ENCODE results near the gene DNAJC11.

The DNAJC11 gene

GRCh38 chr1:6631058-6631457 lies 70.6 kb downstream of the DNAJC11 start:
- Histone ChIP-seq H3K27me3 (ENCODE audit: insufficient read depth, low read length, poor library complexity) (no peaks in the 10 kb centered on the region), H3K27ac (ENCODE audit: low read length) (no peak overlapping the region), H3K4me1 (ENCODE audit: insufficient read depth, low read length) (peaks cover 16% of the 10 kb centered on the region), H3K36me3 (ENCODE audit: insufficient read depth, low read length) (peaks cover 88% of the 10 kb centered on the region), H3K4me3 (ENCODE audit: low read depth in 1 of 2, low read length in 2 of 2) (no peak overlapping the region), H3K9me3 (ENCODE audit: insufficient read depth, low read length, severe bottlenecking) (no peaks in the 10 kb centered on the region), H4K20me1 (ENCODE audit: insufficient read depth, low read length) (peaks cover 47% of the 10 kb centered on the region), H3K4me2 (ENCODE audit: insufficient read depth, low read length) (no peak overlapping the region), H3K79me2 (ENCODE audit: insufficient read depth, low read length) (peaks cover 34% of the 10 kb centered on the region), H2AFZ (ENCODE audit: low read depth, low read length) (no peak overlapping the region), H3K9ac (ENCODE audit: low read depth, low read length) (no peak overlapping the region)
- ATAC-seq (ENCODE audit: insufficient read depth, low read depth) (no peak), DNase-seq (no peak)
- TF ChIP-seq CTCF (IDR thresholded peaks at IDR 0.05; ENCODE audit: borderline replicate concordance, extremely low read depth, low read length, poor library complexity, severe bottlenecking), result no peak
- TF ChIP-seq EZH2 (IDR thresholded peaks at IDR 0.05; ENCODE audit: borderline replicate concordance, low read depth, low read length, severe bottlenecking), result no peak

DNA sequence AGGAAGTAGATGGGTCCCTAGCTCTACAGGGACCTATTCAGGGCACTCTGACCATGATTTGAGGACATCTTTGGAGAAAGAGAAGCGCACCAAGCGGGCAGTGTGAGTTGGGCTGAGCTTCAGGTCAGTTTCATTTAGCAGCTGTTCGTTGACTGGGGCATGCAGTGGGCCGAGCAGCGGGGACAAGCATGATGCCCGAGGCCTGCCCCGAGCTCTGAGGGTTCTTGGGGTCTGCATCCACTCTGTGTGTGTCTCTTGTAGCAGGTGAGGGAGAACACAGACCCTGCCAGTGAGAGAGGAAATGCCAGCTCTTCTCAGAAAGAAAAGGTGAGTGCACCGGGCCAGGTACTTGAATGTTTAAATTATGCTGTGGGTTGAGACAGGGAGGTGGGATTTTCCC lies 71.6 kb downstream of the DNAJC11 start:
- Histone ChIP-seq H4K20me1 (ENCODE audit: insufficient read depth, low read length) (peaks cover 51% of the 10 kb centered on the region), H3K4me2 (ENCODE audit: insufficient read depth, low read length) (no peak overlapping the region), H3K9me3 (ENCODE audit: insufficient read depth, low read length, severe bottlenecking) (no peaks in the 10 kb centered on the region), H3K9ac (ENCODE audit: low read depth, low read length) (no peak overlapping the region), H3K27ac (ENCODE audit: low read length) (no peak overlapping the region), H2AFZ (ENCODE audit: low read depth, low read length) (no peak overlapping the region), H3K4me3 (ENCODE audit: low read depth in 1 of 2, low read length in 2 of 2) (no peak overlapping the region), H3K36me3 (ENCODE audit: insufficient read depth, low read length) (peaks cover 78% of the 10 kb centered on the region), H3K79me2 (ENCODE audit: insufficient read depth, low read length) (peaks cover 44% of the 10 kb centered on the region), H3K4me1 (ENCODE audit: insufficient read depth, low read length) (peaks cover 20% of the 10 kb centered on the region), H3K27me3 (ENCODE audit: insufficient read depth, low read length, poor library complexity) (no peaks in the 10 kb centered on the region)
- DNase-seq (no peak), ATAC-seq (ENCODE audit: insufficient read depth, low read depth) (no peak)
- TF ChIP-seq CTCF (IDR thresholded peaks at IDR 0.05; ENCODE audit: borderline replicate concordance, extremely low read depth, low read length, poor library complexity, severe bottlenecking) (no peak), EZH2 (IDR thresholded peaks at IDR 0.05; ENCODE audit: borderline replicate concordance, low read depth, low read length, severe bottlenecking) (no peak)

DNA sequence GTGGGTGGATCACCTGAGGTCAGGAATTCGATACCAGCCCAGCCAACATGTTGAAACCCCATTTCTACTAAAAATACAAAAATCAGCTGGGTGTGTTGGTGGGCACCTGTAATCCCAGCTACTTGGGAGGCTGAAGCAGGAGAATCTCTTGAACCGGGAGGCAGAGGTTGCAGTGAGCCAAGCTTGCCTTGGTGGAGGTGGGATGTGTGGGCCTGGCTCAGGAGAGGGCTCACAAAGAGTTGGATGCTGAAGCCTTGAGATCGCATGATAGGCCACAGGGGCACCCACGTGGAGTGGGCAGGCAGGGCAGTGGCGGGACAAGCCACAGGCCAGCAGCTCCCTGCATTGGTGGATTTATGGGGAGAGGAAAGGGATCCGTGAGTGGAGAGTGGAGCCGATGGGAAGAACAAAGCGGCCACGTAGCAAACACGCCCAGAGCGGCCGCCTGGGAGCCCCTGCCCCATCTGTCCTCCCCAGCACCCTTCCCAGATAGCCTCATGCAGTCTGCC lies 72.6 kb downstream of the DNAJC11 start:
- H4K20me1 ChIP-seq (ENCODE audit: insufficient read depth, low read length), result peaks cover 51% of the 10 kb centered on the region
- H3K4me3 ChIP-seq (ENCODE audit: low read depth in 1 of 2, low read length in 2 of 2), result no peak overlapping the region
- H3K4me2 ChIP-seq (ENCODE audit: insufficient read depth, low read length), result no peak overlapping the region
- H3K27ac ChIP-seq (ENCODE audit: low read length), result no peak overlapping the region
- peaks cover 25% of the 10 kb centered on the region for H3K4me1 ChIP-seq (ENCODE audit: insufficient read depth, low read length)
- TF ChIP-seq CTCF (IDR thresholded peaks at IDR 0.05; ENCODE audit: borderline replicate concordance, extremely low read depth, low read length, poor library complexity, severe bottlenecking) (no peak), EZH2 (IDR thresholded peaks at IDR 0.05; ENCODE audit: borderline replicate concordance, low read depth, low read length, severe bottlenecking) (no peak)
- no peak overlapping the region for H2AFZ ChIP-seq (ENCODE audit: low read depth, low read length)
- H3K27me3 ChIP-seq (ENCODE audit: insufficient read depth, low read length, poor library complexity), result no peaks in the 10 kb centered on the region
- no peaks in the 10 kb centered on the region for H3K9me3 ChIP-seq (ENCODE audit: insufficient read depth, low read length, severe bottlenecking)
- peaks cover 49% of the 10 kb centered on the region for H3K79me2 ChIP-seq (ENCODE audit: insufficient read depth, low read length)
- ATAC-seq (ENCODE audit: insufficient read depth, low read depth) (no peak), DNase-seq (no peak)
- H3K9ac ChIP-seq (ENCODE audit: low read depth, low read length), result no peak overlapping the region
- peaks cover 73% of the 10 kb centered on the region for H3K36me3 ChIP-seq (ENCODE audit: insufficient read depth, low read length)
